CD14-positive monocyte (primary cell): Measurements from ENCODE around the gene KDM2A. TPM values are rescaled to one million over a fixed set of nuclear protein-coding genes. Genes with fewer than 3 reads are reported as not detected.
A peak's percentile ranks its signal among the peaks of the same experiment; 100 is the strongest.

Experiments
- DNase-seq, 3 donors: peaks; one replicate each; pipeline ENCODE4 v3.0.0-alpha.2; 2011 to 2022
- H2AFZ ChIP-seq: 2 replicates; pipeline ENCODE4 v1.6.0; 2012; ENCODE audit warnings: mild to moderate bottlenecking, low read depth, low read length, inconsistent platforms; ENCODE audit not compliant: insufficient read depth, poor library complexity, severe bottlenecking
- H3K27ac ChIP-seq, 2 donors: 1 replicate in 1 of 2; 2 replicates in 1 of 2; pipeline ENCODE4 v1.5.1; 2012 to 2013; ENCODE audit warnings: low read length in 2 of 2, control low read depth in 1 of 2, inconsistent platforms in 1 of 2, low read depth in 1 of 2, mild to moderate bottlenecking in 1 of 2
- H3K27me3 ChIP-seq, 2 donors: one replicate each; pipeline versions ENCODE4 v1.6.0 to v1.6.1; 2011 to 2013; ENCODE audit warnings: low read length in 2 of 2; ENCODE audit not compliant: control insufficient read depth in 2 of 2, insufficient read depth in 2 of 2
- H3K36me3 ChIP-seq, 2 donors: replicated peaks in 1 of 2; 1 replicate in 1 of 2; 2 replicates in 1 of 2; pipeline versions ENCODE4 v1.5.1 to v1.6.1; 2012 to 2013; ENCODE audit warnings: low read length in 2 of 2, control low read depth in 1 of 2, inconsistent platforms in 1 of 2, mild to moderate bottlenecking in 1 of 2; ENCODE audit not compliant: insufficient read depth in 2 of 2, control insufficient read depth in 1 of 2
- H3K4me1 ChIP-seq, 2 donors: 1 replicate in 1 of 2; 2 replicates in 1 of 2; pipeline versions ENCODE4 v1.5.1 to v1.6.1; 2012 to 2013; ENCODE audit warnings: low read length in 2 of 2, control low read depth in 1 of 2, inconsistent platforms in 1 of 2, mild to moderate bottlenecking in 1 of 2, moderate library complexity in 1 of 2; ENCODE audit not compliant: insufficient read depth in 2 of 2, control insufficient read depth in 1 of 2
- H3K4me2 ChIP-seq: replicated peaks from 2 replicates; pipeline ENCODE3; 2012; ENCODE audit warnings: low read length, moderate library complexity, mild to moderate bottlenecking; ENCODE audit not compliant: poor library complexity, severe bottlenecking; ENCODE audit errors: extremely low read depth
- H3K4me3 ChIP-seq, 3 experiments: fragments of 200-600 bp in 1 of 3; sonication (generic) in 1 of 3; replicated peaks in 1 of 3; 1 replicate in 2 of 3; 2 replicates in 1 of 3; pipeline ENCODE4 v1.5.1; 2011 to 2013; ENCODE audit warnings: low read length in 3 of 3, mild to moderate bottlenecking in 3 of 3, control low read depth in 2 of 3, low read depth in 2 of 3, inconsistent platforms in 1 of 3, moderate library complexity in 1 of 3
- H3K79me2 ChIP-seq: 2 replicates; pipeline ENCODE4 v1.6.0; 2012; ENCODE audit warnings: mild to moderate bottlenecking, control low read depth, inconsistent platforms, low read length, moderate library complexity; ENCODE audit not compliant: insufficient read depth
- H3K9ac ChIP-seq: 2 replicates; pipeline ENCODE4 v1.6.0; 2017; ENCODE audit warnings: low read length, mild to moderate bottlenecking; ENCODE audit not compliant: insufficient read depth, poor library complexity, severe bottlenecking
- H3K9me3 ChIP-seq, 2 donors: replicated peaks in 1 of 2; 1 replicate in 1 of 2; 2 replicates in 1 of 2; pipeline versions ENCODE4 v1.5.1 to v1.6.1; 2012 to 2013; ENCODE audit warnings: low read length in 2 of 2, control low read depth in 1 of 2; ENCODE audit not compliant: control insufficient read depth in 1 of 2, insufficient read depth in 1 of 2
- H4K20me1 ChIP-seq: 2 replicates; pipeline ENCODE4 v1.6.0; 2012; ENCODE audit warnings: mild to moderate bottlenecking, low read length, control low read depth, moderate library complexity; ENCODE audit not compliant: insufficient read depth
- H3K27ac Mint-ChIP-seq, 7 donors: one replicate each; pipeline ENCODE4 v1.8.0; 2020; ENCODE audit warnings: mild to moderate bottlenecking in 7 of 7, mixed read lengths in 7 of 7, moderate library complexity in 6 of 7, inconsistent platforms in 2 of 7
- H3K27me3 Mint-ChIP-seq, 3 donors: one replicate each; pipeline ENCODE4 v1.8.0; 2021 to 2022; ENCODE audit warnings: low read depth in 3 of 3, mild to moderate bottlenecking in 3 of 3, mixed read lengths in 3 of 3, moderate library complexity in 3 of 3, inconsistent platforms in 1 of 3
- H3K36me3 Mint-ChIP-seq, 2 donors: one replicate each; pipeline ENCODE4 v1.8.0; 2020; ENCODE audit warnings: mixed read lengths in 2 of 2, inconsistent platforms in 1 of 2, mild to moderate bottlenecking in 1 of 2
- H3K4me1 Mint-ChIP-seq: one replicate; pipeline ENCODE4 v1.8.0; 2020; ENCODE audit warnings: mild to moderate bottlenecking, mixed read lengths
- H3K4me3 Mint-ChIP-seq, 2 donors: one replicate each; pipeline ENCODE4 v1.8.0; 2020; ENCODE audit warnings: mild to moderate bottlenecking in 2 of 2, mixed read lengths in 2 of 2, moderate library complexity in 1 of 2
- H3K9me3 Mint-ChIP-seq, 7 donors: one replicate each; pipeline ENCODE4 v1.8.0; 2020 to 2022; ENCODE audit warnings: mixed read lengths in 7 of 7, mild to moderate bottlenecking in 6 of 7, moderate library complexity in 6 of 7, inconsistent platforms in 2 of 7
- WGBS: methylation state at CpG from one replicate; pipeline ENCODE4 v1.1.5; 2013; ENCODE audit warnings: missing lambda C conversion rate; ENCODE audit not compliant: insufficient coverage; 5-methylcytosine and 5-hydroxymethylcytosine counted together
- intact Hi-C, 2 donors: fragments of 100-400 bp; cut with micrococcal nuclease; formaldehyde crosslinking; loops; one replicate each; pipeline versions ENCODE4 v1.15.0 to v1.15.1; 2023
- polyA plus RNA-seq, 3 donors: library from polyadenylated mRNA; depleted of rRNA in 1 of 3; unstranded in 2 of 3; stranded (reverse) in 1 of 3; fragments of 300-500 nt in 2 of 3; fragments of >200 nt in 1 of 3; fragmentation: Illumina TruSeq in 2 of 3; gene quantifications; 1 replicate in 2 of 3; 2 replicates in 1 of 3; pipeline ENCODE4 v1.2.3, GENCODE V29; 2012 to 2021
- TF ChIP-seq, protein P1 (sequence below): fragments of 200-600 bp; IDR thresholded peaks from one replicate; pipeline ENCODE4 v1.8.0; 2022; ENCODE audit warnings: antibody characterized with exemption, mild to moderate bottlenecking

The KDM2A gene
- polyA plus RNA-seq, 3 donors: 2.6 to 98.9 (median 3.9) TPM

DNA sequence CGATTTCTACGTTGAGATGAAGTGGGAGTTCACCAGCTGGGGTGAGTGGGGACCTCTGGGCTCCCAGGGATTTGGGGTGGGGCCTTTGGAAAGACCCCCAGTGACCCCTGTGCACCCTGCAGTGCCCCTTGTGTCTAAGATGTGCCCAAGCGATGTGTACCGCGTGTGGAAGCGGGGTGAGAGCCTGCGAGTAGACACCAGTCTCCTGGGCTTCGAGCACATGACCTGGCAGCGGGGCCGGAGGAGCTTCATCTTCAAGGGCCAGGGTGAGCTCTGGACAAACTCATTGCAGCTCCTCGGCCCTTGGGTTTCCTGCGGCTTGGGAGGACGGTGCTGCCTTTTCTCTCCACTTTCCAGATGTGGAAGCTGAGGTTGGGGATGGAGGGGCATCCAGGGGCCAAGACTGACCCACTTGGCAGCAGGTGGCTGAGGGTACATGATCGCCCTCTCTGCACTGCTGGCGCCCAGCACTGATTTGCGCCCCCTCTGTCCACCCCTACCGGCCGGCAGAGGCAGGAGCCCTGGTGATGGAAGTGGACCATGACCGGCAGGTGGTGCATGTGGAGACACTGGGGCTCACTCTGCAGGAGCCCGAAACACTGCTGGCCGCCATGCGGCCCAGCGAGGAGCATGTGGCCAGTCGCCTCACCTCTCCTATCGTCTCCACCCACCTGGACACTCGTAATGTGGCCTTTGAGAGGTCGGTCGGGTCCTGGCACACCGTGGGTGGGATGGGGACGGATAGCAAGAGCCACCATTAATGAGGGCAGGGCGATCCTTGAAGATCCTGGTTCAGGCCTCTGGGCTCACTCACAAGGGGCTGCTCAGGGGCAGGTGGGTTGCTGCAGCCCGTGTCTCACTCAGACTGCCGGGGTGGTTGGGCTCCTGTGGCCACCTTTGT is 172.7 kb downstream of the KDM2A start:
- peak overlapping the region; percentile 12 for H3K4me2 ChIP-seq
- H3K9me3 ChIP-seq: peaks cover 3 to 6% of the 10 kb centered on the region in 2 donors
- H3K9ac ChIP-seq: no peak overlapping the region
- peaks cover 87% of the 10 kb centered on the region for H3K79me2 ChIP-seq
- Mint-ChIP-seq H3K36me3 (peaks cover 67 to 84% of the 10 kb centered on the region in 2 donors), H3K4me1 (peaks cover 63% of the 10 kb centered on the region), H3K27me3 (peaks cover 0 to 5% (median 1%) of the 10 kb centered on the region in 3 donors), H3K4me3 (peak overlapping the region in 1 of 2 donors; percentile 45), H3K9me3 (peaks cover 3 to 15% (median 8%) of the 10 kb centered on the region in 7 donors), H3K27ac (peak overlapping the region; percentile 45 to 87 (median 70))
- intact Hi-C loops: no loop called here
- TF ChIP-seq, protein P1, sequence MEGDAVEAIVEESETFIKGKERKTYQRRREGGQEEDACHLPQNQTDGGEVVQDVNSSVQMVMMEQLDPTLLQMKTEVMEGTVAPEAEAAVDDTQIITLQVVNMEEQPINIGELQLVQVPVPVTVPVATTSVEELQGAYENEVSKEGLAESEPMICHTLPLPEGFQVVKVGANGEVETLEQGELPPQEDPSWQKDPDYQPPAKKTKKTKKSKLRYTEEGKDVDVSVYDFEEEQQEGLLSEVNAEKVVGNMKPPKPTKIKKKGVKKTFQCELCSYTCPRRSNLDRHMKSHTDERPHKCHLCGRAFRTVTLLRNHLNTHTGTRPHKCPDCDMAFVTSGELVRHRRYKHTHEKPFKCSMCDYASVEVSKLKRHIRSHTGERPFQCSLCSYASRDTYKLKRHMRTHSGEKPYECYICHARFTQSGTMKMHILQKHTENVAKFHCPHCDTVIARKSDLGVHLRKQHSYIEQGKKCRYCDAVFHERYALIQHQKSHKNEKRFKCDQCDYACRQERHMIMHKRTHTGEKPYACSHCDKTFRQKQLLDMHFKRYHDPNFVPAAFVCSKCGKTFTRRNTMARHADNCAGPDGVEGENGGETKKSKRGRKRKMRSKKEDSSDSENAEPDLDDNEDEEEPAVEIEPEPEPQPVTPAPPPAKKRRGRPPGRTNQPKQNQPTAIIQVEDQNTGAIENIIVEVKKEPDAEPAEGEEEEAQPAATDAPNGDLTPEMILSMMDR: no peak
- peaks cover 69 to 70% of the 10 kb centered on the region in 2 donors for H3K36me3 ChIP-seq
- H3K4me3 ChIP-seq: peak overlapping the region in 1 of 3 experiments; percentile 82
- DNase-seq: no peak
- no peaks in the 10 kb centered on the region for H3K27me3 ChIP-seq
- peaks cover 75% of the 10 kb centered on the region for H4K20me1 ChIP-seq
- no peak overlapping the region for H2AFZ ChIP-seq
- H3K27ac ChIP-seq: peak overlapping the region; percentile 17 to 74
- peaks cover 58 to 73% of the 10 kb centered on the region in 2 donors for H3K4me1 ChIP-seq
- 92% methylated on average over 27 of the region's 33 CpGs for WGBS

DNA sequence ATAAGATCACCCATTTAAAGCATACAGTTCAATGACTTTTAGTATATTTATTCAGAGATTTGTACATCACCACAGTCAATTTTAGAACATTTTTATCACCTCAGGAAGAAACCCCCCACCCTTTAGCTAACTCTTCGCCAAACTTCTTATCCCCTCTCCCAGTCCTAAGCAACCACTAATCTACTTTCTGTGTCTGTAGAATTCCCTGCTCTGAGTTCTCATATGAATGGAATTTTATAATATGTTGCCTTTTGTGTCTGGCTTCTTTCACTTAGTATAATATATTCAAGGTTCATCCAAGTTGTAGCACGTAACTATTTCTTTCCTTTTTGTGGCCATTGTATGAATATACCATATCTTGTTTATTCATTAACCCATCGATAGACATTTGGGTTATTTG is 173.6 kb downstream of the KDM2A start:
- no peak overlapping the region for H2AFZ ChIP-seq
- H3K36me3 ChIP-seq: peaks cover 74 to 75% of the 10 kb centered on the region in 2 donors
- H3K4me1 Mint-ChIP-seq: peaks cover 56% of the 10 kb centered on the region
- peaks cover 0 to 1% (median 0%) of the 10 kb centered on the region in 3 donors for H3K27me3 Mint-ChIP-seq
- no CpG with 5 or more reads among the region's 3 CpGs for WGBS
- H3K9me3 Mint-ChIP-seq: peaks cover 3 to 15% (median 8%) of the 10 kb centered on the region in 7 donors
- peaks cover 65 to 84% of the 10 kb centered on the region in 2 donors for H3K36me3 Mint-ChIP-seq
- DNase-seq: no peak
- peaks cover 49 to 63% of the 10 kb centered on the region in 2 donors for H3K4me1 ChIP-seq
- peaks cover 3 to 6% of the 10 kb centered on the region in 2 donors for H3K9me3 ChIP-seq
- no peak overlapping the region for H3K9ac ChIP-seq
- H3K4me3 ChIP-seq: peak overlapping the region in 1 of 3 experiments; percentile 33
- TF ChIP-seq, protein P1: no peak
- peak overlapping the region in 1 of 2 donors; percentile 74 for H3K27ac ChIP-seq
- H4K20me1 ChIP-seq: peaks cover 85% of the 10 kb centered on the region
- no peaks in the 10 kb centered on the region for H3K27me3 ChIP-seq
- H3K4me2 ChIP-seq: peak overlapping the region; percentile 15
- intact Hi-C loops: loop anchor here in 1 of 2 donors (1.0 kb wide), 1 partner anchor 11 kb away; the partner anchor contains the start of gene SSH3
- H3K4me3 Mint-ChIP-seq: peak overlapping the region in 1 of 2 donors; percentile 16
- H3K27ac Mint-ChIP-seq: peak overlapping the region; percentile 30 to 87 (median 70)
- H3K79me2 ChIP-seq: peaks cover 87% of the 10 kb centered on the region
